Measurements from ENCODE around the gene HSDL2. TPM values are rescaled to one million over a fixed set of nuclear protein-coding genes. Genes with fewer than 3 reads are reported as not detected.
"Not testable (repeated sequence)": the region's sequence is repeated elsewhere in the genome, so short reads cannot be mapped to it uniquely, and the experiment has no call there.

The HSDL2 gene
- total RNA-seq, 1 donor from 2014 or later: 20.2 TPM

DNA sequence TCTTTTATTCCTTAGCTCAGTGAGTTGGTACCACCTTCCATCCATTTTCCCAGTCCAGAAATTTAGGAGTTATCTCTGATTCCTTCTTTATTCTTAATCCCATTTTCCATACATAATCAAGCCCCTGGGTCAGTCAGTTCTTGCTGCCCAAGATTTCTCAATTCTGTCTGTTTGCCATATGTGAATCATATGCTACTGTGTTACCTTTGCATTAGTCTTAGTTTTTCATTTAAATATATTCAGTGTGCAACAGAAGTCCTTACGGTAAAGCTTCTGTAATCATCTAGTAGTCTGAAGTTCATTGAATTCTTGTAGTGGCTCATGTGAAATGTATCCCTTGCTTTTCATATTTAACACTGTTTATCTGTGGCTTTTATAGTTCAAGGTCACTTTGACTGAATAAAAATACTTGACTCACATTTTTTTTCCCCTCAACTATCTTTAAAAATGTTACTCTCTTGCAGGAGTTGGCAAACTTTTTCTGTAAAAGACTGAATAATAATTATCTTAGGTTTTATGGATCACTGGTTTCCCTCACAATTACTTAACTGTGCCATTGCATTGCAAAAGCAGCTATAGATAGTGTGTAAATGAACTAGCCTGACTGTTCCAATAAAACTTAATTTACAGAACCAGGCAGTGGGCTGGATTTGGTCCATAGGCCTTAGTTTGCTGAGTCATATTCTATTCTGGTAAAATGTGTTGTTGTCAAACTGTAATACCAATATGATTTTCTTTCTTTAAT lies 113.7 kb downstream of the HSDL2 start:
- intact Hi-C loops (cut with micrococcal nuclease): no loop called here

DNA sequence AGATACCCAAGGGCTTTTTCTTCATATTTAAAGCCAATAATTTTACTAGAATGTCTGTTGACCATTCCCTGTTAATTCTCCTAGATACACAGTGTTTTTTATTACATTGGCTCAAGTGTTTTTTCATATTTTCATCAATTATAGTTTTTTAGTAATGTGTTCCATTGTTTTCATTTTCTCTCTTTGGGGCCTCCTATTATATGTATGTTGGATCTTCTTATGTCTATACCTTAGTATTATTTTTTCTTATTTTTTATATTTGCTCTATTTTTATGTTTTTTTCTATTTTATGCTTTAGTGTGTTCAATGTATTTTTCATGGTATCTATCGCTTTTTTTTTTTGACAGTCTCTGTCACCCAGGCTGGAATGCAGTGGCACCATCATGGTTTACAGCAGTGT lies 114.2 kb downstream of the HSDL2 start:
- intact Hi-C loops (cut with micrococcal nuclease): no loop called here

DNA sequence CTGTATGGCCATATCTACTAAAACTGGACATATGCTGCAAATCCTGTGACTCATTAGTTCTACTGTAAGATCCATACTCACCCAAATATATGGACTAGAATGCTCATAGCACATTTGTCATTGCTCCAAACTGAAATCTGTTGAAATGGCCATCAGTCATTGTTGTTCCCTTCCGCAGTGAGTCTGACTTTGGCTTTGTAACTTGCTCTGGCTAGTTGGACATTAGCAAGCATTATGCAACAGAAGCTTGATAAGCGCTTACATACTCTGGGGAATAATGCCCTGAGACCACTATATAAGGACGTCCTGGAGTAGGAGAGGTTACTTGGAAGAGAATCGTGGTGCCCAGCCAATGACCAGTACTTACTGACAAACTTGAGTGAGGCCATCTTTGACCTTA lies 115.7 kb downstream of the HSDL2 start:
- intact Hi-C loops (cut with micrococcal nuclease): no loop called here

DNA sequence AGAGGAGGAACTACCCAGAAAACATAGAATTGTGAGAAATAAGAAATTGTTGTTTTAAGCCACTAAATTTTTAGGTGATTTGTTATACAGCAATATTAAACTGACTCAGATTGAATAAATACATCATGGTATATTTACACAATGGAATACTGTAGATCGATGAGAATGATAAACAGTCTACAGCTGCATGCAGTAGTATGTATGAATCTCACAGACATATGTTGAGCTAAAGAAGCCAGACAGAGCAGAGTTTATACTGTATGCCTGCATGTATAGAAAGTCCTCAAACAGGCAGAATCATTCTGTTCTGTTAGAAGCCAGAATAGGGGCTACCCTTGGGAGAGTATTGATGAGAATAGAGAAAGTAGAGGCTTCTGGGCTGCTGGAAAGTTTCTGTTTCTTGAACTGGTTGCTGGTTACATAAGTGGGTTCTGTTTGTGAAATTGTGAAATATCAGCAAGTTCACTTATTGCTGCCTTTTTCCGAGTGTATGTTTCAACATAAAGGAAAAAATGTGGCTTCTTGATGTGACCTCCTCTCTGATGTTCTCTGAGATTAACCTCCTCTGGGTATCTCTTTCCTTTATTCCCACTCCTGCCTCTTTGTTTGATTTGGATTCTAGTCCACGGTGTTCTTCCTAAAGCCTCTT lies 116.3 kb downstream of the HSDL2 start:
- intact Hi-C loops (cut with micrococcal nuclease): no loop called here

DNA sequence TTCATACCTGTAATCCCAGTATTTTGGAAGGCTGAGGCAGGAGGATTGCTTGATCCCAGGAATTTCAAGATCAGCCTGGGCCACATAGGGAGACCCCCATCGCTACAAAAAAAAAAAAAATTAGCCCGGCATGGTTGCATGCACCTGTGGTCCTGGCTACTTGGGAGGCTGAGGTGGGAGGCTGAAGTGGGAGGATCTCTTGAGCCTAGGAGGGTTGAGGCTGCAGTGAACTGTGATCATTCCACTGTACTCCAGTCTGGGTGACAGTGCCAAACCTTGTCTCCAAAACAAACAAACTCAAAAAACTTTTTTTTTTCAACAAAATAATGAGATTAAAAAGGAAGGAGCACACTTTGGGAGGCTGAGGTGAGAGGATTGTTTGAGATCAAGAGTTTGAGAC lies 120.9 kb downstream of the HSDL2 start:
- intact Hi-C loops (cut with micrococcal nuclease): no loop called here

DNA sequence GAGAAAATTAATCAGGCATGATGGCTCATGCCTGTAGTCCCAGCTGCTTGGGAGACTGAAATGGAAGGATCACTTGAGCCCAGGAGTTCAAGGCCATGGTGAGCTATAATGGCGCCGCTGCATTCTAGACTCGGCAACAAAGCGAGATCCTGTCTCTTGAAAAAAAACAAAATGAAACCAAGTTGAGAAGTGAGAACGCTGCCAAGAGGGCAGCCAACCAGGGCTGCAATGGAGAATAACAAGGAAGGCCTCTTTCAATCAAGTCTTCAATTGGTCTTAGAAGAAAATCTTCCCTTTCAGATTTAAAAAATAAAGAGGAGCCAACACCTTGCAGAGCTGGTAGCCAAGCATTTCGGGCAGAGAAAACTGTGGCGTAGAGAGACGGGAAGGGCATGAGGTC lies 121.4 kb downstream of the HSDL2 start:
- intact Hi-C loops (cut with micrococcal nuclease): no loop called here

DNA sequence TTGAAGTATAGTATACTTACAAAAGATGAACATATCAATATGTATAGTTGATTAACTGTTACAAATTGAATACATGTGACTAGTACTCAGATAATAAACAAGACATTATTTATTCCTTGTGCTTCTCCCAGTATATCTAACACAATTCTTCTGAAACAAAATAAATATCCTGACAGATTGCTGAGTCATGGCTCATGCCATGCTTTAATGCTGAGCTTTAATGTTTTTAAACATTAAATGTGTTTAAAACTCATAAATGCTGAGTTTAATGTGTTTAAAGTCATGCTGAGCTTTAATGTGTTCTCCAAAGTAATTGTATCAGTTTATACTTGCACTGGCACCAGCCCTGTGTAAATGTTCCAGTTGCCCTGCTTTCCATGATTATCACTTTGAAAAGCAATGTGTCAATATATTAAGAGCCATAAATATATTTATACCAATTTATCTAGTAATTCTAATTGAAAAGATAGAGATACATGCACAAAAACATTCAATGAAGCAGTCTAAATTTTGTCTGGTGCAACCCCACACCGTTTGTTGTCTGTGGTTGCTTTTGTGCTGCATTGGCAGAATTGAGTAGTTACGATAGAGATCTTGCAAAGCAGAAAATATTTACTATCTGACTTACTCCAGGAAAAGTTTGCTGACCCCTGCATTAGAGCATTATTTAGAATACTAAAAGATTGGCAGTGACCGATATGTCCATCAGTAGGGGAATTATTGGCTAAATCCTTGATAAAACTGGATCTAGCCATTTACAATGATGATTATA lies 122.5 kb downstream of the HSDL2 start:
- intact Hi-C loops (cut with micrococcal nuclease): no loop called here

DNA sequence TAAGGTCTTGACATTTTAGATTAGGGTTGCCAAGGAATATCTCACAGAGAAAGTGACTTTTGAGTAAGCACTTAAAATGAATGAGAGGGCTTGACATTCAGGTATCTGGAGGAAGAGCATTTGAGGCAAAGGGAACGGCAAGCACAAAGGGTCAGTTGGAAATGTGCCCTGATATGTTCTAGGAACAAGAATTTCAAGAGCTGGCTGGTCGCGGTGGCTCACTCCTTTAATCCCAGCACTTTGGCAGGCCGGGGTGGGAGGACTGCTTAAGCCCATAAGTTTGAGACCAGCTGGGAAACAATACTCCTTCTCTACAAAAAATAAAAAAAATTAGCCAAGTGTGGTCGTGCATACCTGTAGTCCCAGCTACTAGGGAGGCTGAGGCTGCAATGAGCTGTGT lies 123.3 kb downstream of the HSDL2 start:
- intact Hi-C loops (cut with micrococcal nuclease): no loop called here

DNA sequence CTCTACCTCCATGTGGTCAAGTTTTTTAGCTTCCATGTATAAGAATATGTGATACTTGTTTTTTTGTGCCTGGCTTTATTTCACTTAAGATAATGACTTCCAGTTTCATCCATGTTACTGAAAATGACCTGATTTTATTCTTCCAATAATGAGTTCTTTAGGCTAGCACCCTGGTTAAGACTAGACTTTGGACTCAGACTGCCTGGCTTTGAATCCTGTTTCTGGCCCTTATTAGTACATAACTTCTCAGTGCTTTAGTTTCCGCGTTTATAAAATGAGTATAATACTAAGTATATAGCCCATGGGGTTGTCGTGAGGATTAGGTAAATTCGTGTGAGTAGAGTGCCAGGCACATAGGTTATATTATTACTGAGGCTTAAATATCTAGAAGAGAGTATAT lies 125.2 kb downstream of the HSDL2 start:
- intact Hi-C loops (cut with micrococcal nuclease): no loop called here

DNA sequence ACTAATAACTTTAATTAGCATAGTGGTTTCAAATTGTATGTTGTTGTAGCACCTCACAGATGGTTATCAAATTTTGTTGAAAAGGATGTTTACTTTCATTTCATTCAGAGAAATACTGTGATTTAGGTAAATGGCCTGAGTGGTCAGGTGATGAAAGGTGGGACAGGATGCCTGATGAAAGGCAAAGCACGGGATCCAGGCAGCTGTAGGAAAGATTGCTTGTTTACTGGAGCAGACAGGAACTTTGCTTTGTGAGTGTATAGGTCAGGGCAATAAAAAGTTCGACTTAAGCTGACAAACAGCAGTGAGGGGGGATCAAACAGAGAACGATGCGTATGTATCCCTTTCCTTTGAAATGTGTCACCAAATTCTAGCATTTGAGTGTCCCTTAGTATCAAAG lies 125.7 kb downstream of the HSDL2 start:
- intact Hi-C loops (cut with micrococcal nuclease): no loop called here

DNA sequence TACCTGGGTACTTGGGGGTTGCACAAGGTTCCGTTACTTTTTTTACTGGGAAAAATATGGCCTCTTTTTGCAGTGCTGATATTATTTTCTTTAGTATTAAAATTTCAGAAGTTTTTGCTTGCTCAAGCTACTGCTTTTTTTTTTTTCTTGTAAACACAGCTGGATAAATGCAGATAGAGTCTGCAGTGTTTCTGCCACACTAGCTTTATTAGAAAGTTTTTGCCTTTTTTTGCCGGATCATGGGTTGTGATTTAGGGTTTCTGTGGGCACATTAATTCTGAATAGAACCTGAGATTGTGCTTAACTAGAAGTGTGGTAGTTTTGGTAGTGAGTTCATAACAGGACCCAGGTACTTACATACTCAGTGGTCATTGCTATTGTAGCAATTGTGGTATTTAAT lies 126.7 kb downstream of the HSDL2 start:
- intact Hi-C loops (cut with micrococcal nuclease): no loop called here

DNA sequence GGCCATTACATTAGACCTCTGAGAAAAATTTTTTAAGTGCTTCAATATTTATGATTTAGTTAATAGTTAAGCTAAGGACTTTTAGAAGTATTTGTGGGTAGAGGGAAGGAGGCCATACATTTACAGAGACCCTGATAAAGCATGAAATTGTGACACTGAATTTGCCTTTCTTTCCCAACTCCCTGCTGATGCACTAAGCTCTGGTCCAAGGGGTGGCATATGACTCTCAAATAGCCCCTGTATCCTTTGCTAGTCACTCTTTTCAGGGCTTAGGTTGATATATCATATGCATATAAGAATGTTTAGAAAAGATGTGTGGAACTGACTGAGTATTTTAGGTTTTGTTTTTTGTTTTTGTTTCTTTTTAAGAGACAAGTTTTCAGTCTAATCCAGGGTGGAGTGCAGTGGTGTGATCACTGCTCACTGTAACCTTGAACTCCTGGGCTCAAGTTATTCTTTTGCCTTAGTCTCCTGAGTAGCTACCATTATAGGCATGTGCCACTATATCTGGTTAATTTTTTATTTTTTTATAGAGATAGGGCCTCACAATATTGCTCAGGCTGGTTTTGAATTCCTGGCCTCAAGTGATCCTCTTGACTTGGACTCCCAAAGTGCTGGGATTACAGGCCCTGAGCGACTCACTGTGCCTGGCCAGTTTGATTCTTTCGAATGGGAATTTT lies 127.2 kb downstream of the HSDL2 start:
- intact Hi-C loops (cut with micrococcal nuclease): no loop called here

DNA sequence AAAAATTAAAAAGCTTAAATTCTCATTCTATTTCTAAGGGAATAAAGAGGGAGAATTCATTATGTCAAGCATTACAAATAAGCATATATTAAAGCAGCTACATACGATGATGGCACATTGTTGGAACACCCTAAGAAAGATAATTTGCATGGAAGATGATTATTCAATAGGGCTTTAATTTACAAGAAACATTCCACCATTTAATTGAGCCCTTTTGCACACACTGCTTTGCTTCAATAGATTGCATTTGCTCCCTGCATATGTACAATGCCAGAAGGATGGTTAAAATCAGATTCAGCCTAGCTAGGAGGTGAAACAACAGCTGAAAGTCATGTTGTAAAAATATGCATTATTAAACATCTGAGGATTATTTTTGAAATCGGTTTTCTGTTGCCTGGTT lies 128.5 kb downstream of the HSDL2 start:
- intact Hi-C loops (cut with micrococcal nuclease): no loop called here

DNA sequence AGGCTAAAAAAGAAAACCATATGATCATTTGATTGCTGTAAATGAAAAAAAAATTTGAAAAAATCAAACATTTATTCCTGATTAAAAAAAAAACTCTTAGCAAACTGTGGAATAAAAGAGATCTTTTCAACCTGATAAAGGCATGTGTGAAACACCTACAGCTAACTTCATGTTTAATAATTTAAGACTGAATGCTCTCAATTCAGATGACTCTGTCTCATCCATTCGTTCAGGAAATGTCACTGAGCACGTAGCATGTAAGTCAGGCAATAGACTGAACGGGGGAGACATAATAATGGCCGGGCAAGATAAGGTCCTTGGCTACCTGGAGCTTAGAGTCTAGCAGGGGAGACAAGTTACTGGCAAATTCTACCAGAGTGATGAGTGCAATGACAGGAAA lies 132.5 kb downstream of the HSDL2 start:
- intact Hi-C loops (cut with micrococcal nuclease): not testable (repeated sequence)

DNA sequence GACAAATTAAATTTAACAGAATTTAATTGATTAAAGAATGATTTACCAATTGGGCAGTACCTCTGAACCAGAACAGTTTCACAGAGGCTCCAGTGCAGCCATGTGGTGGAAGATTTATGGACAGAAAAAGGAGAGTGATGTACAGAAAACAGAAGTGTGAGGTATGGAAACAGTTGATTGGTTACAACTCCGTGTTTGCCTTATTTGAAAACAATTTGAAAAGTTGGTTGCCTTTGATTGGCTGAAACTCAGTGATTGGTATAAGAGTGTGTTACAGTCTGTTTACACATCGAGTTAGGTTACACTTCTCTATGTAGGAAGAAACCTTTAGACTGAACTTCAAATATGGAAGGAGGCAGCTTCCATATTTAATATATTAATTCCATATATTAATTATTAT lies 136.9 kb downstream of the HSDL2 start:
- intact Hi-C loops (cut with micrococcal nuclease): no loop called here

DNA sequence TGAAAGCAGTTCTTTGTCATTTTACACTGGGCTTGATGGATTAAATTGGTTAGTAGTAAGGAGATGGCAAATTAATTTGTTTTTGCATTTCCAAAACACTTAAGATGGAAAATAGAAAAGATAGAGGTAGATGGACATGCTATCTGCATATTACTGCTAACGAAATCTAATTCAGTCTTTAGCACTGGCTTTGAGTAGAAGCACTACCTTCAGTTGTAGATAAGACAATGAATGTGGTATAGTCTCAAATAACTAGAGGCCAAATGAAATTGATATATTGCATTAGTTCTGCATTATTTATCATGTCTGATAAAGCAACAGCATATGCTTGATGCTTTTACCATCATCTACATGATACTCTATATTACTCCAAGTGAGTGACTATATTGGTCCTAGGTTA lies 140.2 kb downstream of the HSDL2 start:
- intact Hi-C loops (cut with micrococcal nuclease): no loop called here

DNA sequence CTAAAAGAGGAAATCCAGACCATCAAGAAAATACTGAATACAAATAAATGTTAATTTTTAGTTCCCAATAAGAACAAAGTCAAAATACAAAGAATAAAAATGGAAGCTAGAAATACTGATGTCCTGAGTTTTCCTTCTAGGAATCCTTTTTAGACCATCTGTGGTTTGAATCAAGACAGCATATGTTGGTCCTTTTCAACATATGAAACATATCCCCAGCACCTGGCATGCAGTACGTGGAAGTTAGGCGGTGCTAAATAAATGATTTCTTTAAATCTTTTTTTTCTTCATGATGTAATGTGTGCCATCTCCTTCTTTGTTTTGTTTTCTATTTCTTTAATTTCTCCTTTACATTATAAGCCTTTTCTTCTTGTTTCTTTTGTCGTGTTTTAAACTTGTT lies 140.7 kb downstream of the HSDL2 start:
- intact Hi-C loops (cut with micrococcal nuclease): no loop called here

Other genes with a start within 250 kb of the HSDL2 start
- gene SUSD1, start 204.8 kb upstream of the HSDL2 start, total RNA-seq: 27.7 and 29.8 TPM in 2 replicates
- gene PTBP3, start 46.5 kb upstream of the HSDL2 start, total RNA-seq: 163 and 165 TPM in 2 replicates
- gene KIAA1958, start 106.7 kb downstream of the HSDL2 start, total RNA-seq: 8.0 and 8.4 TPM in 2 replicates

All from T-helper 2 cell treated with Interferon-gamma antibody and Interleukin-4, amounts not matched to agents 100 ng/mL and 5 ng/mL, for 36 hours (primary cell).